GM21529 (cell line): ENCODE measurements around the gene AOPEP.
"Not testable (repeated sequence)": the region's sequence is repeated elsewhere in the genome, so short reads cannot be mapped to it uniquely, and the experiment has no call there.

Source experiments
- ATAC-seq: cut with Tn5 transposase; IDR thresholded peaks from one replicate; pipeline ENCODE4 v1.9.1; 2021; ENCODE audit not compliant: unreplicated experiment

AOPEP gene

DNA sequence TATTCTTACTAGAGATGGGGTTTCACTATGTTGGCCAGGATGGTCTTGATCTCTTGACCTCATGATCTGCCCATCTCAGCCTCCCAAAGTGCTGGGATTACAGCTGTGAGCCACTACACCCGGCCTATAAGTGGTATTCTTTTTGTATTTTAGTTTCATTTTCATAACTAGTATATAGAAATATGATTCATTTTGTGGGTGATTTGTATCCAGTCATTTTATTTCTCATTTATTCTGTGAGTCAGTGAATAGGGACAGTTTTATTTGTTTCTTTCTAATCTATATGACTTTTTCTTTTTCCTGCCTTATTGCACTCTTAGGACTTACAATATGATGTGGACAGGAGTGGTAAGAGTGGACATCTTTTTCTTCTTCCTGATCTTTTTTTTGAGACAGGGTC is 112.9 kb downstream of the AOPEP start:
- ATAC-seq, result no peak

- ATAC-seq, result no peak
These were observed 114.2 kb downstream of the AOPEP start for GRCh38 chr9:94840738-94841137.

DNA sequence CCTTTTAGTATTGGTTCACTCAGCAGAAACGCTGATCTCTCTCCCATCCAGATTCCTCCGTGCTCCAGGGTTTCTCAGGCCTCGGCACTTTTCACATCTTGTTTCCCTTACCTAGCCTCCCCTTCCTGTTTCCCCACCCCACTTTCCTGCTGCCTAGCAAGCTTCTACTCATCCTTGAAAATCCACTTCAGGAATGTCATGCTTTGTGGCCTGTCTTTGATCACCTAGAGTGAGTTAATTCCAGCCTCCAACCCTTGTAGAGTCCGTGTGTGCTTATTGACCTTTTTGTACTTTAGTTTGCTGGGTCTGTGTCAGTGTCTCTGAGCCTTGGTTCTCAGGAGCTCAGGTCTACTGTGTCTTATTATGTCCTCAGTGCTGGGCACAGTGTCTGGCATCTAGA is 116.6 kb downstream of the AOPEP start:
- no peak for ATAC-seq

GRCh38 chr9:94846739-94847138 is 120.2 kb downstream of the AOPEP start:
- no peak for ATAC-seq

DNA sequence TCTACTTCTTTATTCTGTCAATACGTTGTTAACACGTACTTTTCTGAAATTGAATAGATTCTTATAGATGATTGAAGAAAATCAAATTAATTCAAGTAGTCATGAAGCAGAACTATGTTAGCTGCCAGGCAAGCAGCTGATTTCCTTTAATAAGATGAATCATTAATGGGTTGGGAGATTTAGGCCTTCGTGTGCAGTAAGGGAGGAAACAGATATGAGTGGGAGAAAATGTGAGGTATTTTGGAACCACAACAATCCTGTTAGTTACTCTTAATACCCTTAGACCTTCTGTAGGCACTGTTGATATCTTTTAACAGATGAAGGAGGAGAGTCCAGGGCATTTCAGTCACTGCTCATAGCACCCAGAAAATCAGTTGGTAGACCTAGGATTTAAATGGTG is 121.0 kb downstream of the AOPEP start:
- no peak for ATAC-seq

GRCh38 chr9:94848791-94849190 is 122.3 kb downstream of the AOPEP start:
- ATAC-seq, result not testable (repeated sequence)

GRCh38 chr9:94850540-94851434 is 124.3 kb downstream of the AOPEP start:
- ATAC-seq, result no peak

DNA sequence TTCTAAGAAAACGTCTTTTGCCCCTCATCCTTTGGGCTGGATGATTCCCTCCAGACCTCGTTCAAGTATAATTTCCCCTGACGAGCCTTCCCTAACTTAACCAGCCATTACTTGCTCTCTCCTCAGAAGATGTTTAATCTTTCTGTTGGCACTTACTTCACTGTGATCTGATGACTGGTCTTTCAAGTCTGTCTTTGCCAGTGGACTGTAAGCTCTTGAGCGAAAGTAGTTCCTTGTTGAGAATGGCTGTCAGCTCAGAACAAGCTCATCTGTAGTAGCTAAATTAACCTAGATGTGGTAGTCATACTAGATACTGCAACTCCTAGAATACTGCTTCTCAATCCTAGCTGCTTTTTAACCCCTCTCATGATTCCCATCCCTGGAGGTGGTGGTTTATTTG is 125.0 kb downstream of the AOPEP start:
- no peak for ATAC-seq

DNA sequence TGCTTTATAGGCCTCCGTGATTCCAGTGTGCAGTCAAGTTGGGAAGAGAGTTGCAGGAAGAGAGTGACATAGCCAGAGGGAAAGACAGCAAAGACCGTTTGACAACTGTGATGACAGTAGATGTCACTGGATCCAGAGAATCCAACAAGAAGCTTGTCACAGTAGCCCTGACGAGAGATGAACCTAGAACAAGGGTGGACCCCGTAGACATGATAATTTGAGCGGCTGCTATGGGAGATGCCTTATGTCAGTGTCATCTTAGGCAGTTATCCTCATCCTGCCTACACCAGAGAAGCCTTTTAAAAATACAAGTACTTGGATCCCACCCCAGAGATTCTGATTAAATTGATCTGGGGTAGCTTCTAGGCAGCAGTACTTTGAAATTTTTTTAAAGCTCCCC is 125.4 kb downstream of the AOPEP start:
- no peak for ATAC-seq

- ATAC-seq, result no peak
These were observed 125.9 kb downstream of the AOPEP start for GRCh38 chr9:94852373-94852772.

- no peak for ATAC-seq
These were observed 127.4 kb downstream of the AOPEP start for GRCh38 chr9:94853887-94854286.

DNA sequence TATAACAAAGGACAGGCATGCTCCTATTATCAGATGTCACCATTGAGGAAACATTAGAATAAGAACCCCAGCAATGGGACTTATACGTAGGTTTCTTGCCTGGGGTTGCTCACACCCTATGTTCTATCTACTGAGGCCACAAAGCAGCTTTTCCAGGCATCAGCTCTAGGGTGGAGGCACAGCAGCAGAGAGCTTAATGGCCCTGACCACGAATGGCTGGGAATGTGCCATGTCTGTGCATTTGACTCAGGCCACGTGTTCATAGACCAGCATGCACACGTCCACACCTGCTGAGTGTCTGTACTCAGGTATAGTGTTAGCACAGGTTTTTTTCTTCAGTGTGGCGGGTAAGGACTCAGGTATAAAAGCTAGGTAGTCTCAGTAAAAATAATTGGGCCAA is 129.4 kb downstream of the AOPEP start:
- ATAC-seq, result no peak

GRCh38 chr9:94857791-94858190 is 131.3 kb downstream of the AOPEP start:
- ATAC-seq, result no peak

DNA sequence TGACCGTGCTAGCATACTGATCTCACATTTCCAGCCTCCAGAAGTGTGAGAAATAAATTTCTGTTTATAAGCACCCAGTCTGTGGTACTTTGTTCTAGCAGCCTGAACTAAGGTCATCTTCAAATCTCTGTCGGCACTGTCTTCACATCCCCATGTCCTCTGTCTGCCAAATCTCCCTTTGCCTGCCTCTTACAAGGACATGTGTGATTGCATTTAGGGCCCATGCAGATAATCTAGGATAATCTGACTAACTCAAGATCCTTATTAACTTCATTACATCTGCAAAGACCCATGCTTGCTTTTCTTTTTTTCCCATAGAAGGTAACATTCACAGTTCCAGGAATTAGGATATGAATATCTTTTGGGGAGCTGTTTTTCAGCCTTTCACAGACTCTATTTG is 132.7 kb downstream of the AOPEP start:
- no peak for ATAC-seq

- ATAC-seq, result no peak
These were observed 133.4 kb downstream of the AOPEP start for GRCh38 chr9:94859891-94860290.

DNA sequence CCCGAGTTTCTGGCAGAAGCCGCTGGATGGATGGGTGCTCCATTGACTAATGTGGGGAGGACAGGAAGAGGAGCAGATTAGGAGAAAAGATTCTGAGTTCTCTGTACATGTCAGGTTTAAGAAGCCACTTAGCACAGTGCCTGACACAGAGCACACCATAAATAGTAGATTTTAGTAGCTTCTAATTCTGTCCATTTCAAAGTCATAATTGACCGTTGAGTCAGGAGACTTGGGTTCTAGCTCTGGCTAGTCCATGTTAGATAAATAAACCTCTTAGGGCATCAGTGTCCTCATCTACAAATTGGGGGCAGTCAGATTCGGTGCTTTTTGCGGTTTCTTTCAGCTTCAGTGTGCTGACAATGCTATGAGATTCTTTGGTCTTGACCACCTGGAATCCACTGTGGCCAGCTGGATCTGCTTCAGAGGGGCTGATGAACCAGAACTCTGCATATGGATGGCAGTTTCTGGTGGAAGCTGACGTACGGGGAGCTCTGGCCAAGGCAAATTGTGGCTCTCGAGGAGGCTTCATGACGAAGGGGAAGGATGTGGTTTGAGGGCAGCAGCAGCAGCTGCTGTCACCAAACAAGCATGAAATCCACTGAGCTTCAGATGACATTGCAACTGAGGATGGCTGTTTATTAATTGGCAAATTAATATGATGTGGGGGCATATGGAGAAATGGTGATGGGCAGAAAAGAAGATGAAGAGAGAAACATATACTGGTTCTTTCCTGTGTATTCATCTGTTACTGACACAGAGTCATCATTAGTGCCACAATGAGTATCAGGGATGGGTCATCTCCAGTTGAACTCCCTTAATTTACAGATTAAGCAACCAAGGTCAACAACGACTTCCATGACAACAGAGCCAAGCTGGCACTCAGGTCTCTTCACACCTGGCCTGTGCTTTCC is 134.4 kb downstream of the AOPEP start:
- ATAC-seq, result peak; percentile 96

- ATAC-seq, result no peak
These were observed 135.2 kb downstream of the AOPEP start for GRCh38 chr9:94861589-94862272.

- no peak for ATAC-seq
These were observed 137.7 kb downstream of the AOPEP start for GRCh38 chr9:94864196-94864595.

DNA sequence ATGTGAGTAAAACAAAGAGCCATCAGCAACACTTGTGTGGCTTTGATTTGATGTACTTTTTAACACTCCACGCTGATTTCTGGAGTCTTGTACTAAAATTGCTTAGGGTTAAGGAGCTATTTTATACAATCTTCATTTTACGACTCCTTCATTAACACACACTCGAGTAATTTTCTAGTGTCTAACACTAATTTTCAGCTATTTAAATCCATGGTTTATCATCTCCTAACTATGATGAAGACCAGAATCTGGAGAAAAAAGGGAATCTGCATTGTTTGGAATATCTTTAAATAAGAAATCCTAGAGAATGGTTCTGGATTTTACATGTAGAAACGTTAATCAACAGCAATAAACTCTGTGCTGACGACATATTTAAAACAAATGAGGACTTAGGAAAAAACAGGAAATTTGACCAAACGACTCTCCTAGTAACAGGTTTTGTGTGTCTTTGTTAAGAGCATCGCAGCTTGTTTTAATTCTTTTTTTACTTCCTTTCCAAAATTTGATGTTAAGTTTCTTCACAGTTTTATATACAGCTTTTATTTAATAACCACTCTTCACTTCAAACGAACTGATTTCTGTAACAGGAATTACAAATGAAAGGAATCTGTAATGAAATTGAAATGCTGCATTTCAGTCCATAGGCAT is 138.5 kb downstream of the AOPEP start:
- ATAC-seq, result no peak

GRCh38 chr9:94865582-94866452 is 139.3 kb downstream of the AOPEP start:
- ATAC-seq, result no peak
